22Rv1 (cell line): ENCODE results near the gene DCTN1.

Experiments used
- CTCF ChIP-seq: fragments of 450-650 bp; IDR thresholded peaks from 2 replicates; pipeline ENCODE4 v1.5.1; 2017; ENCODE audit warnings: mild to moderate bottlenecking
- ZFX ChIP-seq: fragments of 450-650 bp; IDR thresholded peaks from 2 replicates; pipeline ENCODE4 v1.6.1; 2017; ENCODE audit warnings: antibody characterized with exemption, borderline replicate concordance

- TF ChIP-seq CTCF (no peak), ZFX (no peak)
These were observed 8.7 kb downstream of the DCTN1 start for GRCh38 chr2:74371421-74371820.
